Bronchial epithelial cell (primary cell): Measurements from ENCODE around the gene SPAG16. TPM values are rescaled to one million over a fixed set of nuclear protein-coding genes. Genes with fewer than 3 reads are reported as not detected.

Experiments
- DNase-seq: peaks from one replicate; pipeline ENCODE4 v3.0.0-alpha.2; 2010; ENCODE audit warnings: low read depth
- FAIRE-seq: peaks from 2 replicates; lab custom pipeline; 2011; peaks lifted over from hg19 to GRCh38; lab: Jason Lieb, UNC
- H3K27me3 ChIP-seq: 2 replicates; pipeline ENCODE4 v1.5.1; 2011; ENCODE audit warnings: low read length; ENCODE audit not compliant: control insufficient read depth, insufficient read depth
- H3K36me3 ChIP-seq: 2 replicates; pipeline ENCODE4 v1.5.1; 2011; ENCODE audit warnings: low read length; ENCODE audit not compliant: control insufficient read depth, insufficient read depth
- H3K4me3 ChIP-seq: 2 replicates; pipeline ENCODE4 v1.5.1; 2011; ENCODE audit warnings: mild to moderate bottlenecking, low read depth, low read length, control low read depth
- total RNA-seq: library from RNA; depleted of rRNA; stranded (reverse); fragments of >200 nt; gene quantifications from 2 replicates; pipeline ENCODE4 v1.2.1, GENCODE V29; 2014
- TF ChIP-seq, protein P1 (sequence below): IDR thresholded peaks from 2 replicates; pipeline ENCODE4 v1.5.1; 2011; ENCODE audit warnings: mild to moderate bottlenecking, moderate library complexity, low read length, control low read depth, inconsistent platforms; ENCODE audit not compliant: insufficient read depth, severe bottlenecking

The SPAG16 gene
- total RNA-seq, 1 donor from 2014 or later = 10.8 TPM

DNA sequence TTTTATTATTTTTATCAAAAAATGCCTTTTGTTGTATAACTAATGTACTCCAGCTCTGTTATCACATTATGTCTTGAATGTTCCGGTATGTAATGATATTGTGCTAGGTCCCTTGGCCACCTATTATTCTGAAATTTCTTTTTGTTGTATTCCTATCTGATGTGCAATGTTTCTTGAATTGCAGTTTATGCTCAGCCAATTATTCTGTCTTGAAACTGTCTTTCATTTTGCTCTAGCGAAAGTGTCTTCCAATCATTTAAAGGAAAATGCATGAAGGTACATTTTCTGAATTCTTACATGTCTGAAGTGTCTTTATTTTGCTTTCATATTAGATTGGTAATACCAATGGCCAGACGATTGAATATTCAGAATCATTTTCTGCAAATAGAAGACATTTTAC is 277.5 kb downstream of the SPAG16 start:
- H3K27me3 ChIP-seq = no peaks in the 10 kb centered on the region
- DNase-seq (no peak), FAIRE-seq (no peak)
- no peaks in the 10 kb centered on the region for H3K36me3 ChIP-seq
- H3K4me3 ChIP-seq = no peak overlapping the region
- TF ChIP-seq, protein P1, sequence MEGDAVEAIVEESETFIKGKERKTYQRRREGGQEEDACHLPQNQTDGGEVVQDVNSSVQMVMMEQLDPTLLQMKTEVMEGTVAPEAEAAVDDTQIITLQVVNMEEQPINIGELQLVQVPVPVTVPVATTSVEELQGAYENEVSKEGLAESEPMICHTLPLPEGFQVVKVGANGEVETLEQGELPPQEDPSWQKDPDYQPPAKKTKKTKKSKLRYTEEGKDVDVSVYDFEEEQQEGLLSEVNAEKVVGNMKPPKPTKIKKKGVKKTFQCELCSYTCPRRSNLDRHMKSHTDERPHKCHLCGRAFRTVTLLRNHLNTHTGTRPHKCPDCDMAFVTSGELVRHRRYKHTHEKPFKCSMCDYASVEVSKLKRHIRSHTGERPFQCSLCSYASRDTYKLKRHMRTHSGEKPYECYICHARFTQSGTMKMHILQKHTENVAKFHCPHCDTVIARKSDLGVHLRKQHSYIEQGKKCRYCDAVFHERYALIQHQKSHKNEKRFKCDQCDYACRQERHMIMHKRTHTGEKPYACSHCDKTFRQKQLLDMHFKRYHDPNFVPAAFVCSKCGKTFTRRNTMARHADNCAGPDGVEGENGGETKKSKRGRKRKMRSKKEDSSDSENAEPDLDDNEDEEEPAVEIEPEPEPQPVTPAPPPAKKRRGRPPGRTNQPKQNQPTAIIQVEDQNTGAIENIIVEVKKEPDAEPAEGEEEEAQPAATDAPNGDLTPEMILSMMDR = no peak

GRCh38 chr2:213562539-213563180 is 278.4 kb downstream of the SPAG16 start:
- TF ChIP-seq, protein P1 = no peak
- H3K27me3 ChIP-seq = no peaks in the 10 kb centered on the region
- DNase-seq = no peak
- no peak for FAIRE-seq
- H3K36me3 ChIP-seq = no peaks in the 10 kb centered on the region
- no peak overlapping the region for H3K4me3 ChIP-seq

GRCh38 chr2:213566846-213567245 is 282.6 kb downstream of the SPAG16 start:
- H3K36me3 ChIP-seq = no peaks in the 10 kb centered on the region
- no peak for DNase-seq
- TF ChIP-seq, protein P1 = no peak
- no peak overlapping the region for H3K4me3 ChIP-seq
- no peak for FAIRE-seq
- H3K27me3 ChIP-seq = no peaks in the 10 kb centered on the region

GRCh38 chr2:213609570-213610170 is 325.4 kb downstream of the SPAG16 start:
- Histone ChIP-seq H3K4me3 (no peak overlapping the region), H3K27me3 (no peaks in the 10 kb centered on the region), H3K36me3 (no peaks in the 10 kb centered on the region)
- DNase-seq (no peak), FAIRE-seq (no peak)
- TF ChIP-seq, protein P1 = no peak

GRCh38 chr2:213627054-213627710 is 342.9 kb downstream of the SPAG16 start:
- no peaks in the 10 kb centered on the region for H3K27me3 ChIP-seq
- no peak overlapping the region for H3K4me3 ChIP-seq
- TF ChIP-seq, protein P1 = no peak
- FAIRE-seq (no peak), DNase-seq (no peak)
- no peaks in the 10 kb centered on the region for H3K36me3 ChIP-seq
